GM19455 (cell line): ENCODE measurements around the gene ITSN1.

Source experiments
- ATAC-seq: cut with Tn5 transposase; IDR thresholded peaks from one replicate; pipeline ENCODE4 v1.9.1; 2021; ENCODE audit not compliant: unreplicated experiment

ITSN1 gene

DNA sequence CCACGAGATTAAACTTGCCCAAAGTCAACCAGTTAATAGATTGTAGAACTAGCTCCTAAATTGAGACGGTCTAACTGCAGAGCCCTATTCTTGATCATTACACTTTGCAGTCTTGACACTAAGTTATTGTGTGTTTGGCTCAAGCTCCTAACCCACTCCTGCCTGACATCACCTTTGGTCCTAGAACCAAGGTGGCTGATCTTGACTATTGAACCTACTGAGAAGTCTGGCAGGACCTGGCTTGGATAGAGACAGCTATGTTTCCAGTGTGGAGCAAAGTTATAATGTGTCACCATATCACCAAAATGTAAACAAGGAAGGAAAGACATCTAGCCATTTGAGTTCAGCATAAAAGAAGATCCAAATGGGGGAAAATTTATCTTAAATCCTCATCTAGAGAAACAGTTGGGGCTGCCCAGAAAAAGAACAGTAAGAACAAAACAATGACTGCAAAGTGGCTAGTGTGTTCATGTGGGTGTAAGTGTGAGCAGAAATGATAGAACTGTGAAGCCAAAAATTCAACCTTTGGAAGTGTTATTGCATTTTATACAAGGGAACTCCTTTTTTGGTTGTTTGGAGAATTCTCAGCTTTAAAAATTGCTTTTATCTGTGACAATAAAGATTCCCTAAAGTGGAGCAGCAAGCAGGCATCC, 166.5 kb downstream of the ITSN1 start:
- ATAC-seq = no peak

GRCh38 chr21:33810766-33811165, 168.5 kb downstream of the ITSN1 start:
- no peak for ATAC-seq

DNA sequence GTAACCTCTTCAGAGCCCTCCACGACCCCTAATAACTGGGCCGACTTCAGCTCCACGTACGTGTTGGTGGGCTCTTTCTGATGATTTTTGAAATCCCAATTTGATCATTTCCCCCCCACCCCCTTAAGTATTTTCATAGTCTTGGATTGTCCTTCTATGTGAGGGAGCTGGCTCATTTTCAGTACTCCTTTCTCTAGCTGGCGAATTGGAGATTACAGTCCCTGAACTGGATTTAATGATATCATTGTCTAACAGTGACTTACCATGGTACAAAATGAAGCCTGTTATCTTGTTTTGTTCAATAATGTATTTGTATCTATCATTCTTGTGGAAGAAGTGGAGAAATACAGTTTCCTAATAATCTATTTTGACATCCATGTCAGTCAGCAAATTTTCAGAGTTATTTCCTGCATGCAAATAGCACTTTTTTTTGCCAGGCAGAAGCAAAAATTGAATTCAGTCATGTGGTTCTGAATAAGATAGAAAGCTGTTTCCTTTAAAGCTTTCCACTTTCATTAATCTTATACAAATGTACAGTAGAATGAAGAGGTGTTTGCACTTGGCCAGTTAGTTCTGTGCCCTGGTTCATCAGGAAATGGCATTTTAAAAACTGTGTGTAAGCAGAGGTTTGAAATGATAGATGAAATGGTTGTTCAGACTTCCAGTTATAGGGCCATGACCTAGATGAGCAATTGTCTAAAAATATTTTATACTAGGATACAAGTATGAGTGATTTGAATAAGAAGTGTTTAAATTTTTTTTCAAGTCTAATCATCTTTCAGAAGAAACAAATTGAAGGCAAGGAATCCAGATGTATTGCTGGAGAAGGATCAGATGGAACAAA, 169.1 kb downstream of the ITSN1 start:
- no peak for ATAC-seq

- no peak for ATAC-seq
These were observed 171.6 kb downstream of the ITSN1 start for GRCh38 chr21:33813832-33814365.

DNA sequence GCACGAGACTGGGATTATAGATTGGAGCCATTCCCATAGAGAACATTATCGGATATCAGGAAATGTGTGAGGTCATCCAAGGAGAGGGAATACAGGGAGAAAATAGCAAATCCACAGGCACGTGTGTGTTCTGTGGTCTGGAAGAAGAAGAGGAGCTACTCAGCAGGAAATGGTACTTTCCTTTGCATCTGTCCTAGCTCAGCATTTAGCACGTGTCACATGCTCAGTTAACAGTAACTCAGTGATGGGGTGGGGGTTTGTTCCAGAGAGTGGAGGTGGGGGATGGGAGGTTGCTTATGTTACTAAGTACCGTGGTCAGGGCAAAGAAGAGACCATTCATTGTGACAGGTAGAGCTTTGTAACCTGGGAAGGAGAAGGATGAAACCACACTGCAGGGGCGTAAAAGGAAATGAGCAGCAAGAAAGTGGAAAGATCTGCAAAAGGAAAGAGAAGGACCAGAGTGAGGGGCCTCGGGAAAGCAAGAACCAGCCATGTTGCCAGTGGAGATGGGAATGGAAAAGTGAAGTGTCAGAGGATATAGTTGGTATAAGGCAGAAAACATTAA, 172.9 kb downstream of the ITSN1 start:
- no peak for ATAC-seq

DNA sequence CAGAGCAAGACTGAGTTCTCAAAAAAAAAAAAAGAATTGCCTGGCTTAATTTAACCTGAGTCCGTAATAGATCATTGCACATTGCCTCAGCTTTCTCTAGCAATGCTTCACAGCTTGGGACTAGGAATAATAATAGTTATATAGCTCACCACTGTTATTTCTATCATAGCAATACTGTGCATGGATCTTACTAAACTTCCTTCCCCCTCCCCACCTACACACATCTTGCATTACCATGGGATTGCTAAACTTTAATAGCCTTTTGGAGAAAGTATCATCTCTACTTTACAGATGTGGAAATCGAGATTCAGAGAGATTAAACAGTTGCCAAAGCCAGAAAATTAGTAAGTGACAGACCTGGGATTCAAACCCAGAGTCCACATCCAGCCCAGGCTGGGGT, 173.9 kb downstream of the ITSN1 start:
- ATAC-seq = no peak

GRCh38 chr21:33817138-33817537, 174.8 kb downstream of the ITSN1 start:
- ATAC-seq = no peak

DNA sequence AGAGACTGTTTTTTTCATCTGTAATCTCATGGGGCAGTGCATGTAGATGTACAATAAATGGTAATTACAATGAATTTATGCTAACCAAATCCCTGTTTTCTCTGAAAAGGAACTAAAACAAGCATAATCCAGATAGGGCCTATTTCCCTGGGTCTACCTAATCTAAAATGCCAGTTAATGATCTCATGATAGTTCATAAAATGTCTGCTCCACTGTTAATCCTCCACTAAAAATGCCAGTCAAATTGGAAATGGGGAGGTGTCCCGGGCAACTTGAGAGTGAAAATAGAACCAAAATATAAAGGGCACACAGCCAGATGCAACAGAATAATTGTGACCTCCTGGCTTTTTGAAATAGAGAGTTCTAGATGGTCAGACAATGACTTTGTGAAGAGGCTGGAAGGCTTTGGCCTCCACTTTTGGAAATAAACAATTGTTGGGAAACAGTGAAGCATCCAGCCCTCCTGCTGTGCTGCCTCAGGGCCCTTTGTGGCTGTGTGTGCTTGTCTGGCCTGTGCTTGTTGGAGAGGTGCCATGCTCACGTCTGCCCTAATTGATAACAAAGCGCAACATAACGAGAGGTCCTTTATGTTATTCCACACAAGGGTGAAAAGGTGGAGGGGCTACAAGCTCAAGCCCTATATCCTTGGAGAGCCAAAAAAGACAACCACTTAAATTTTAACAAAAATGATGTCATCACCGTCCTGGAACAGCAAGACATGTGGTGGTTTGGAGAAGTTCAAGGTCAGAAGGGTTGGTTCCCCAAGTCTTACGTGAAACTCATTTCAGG, 175.6 kb downstream of the ITSN1 start:
- no peak for ATAC-seq

DNA sequence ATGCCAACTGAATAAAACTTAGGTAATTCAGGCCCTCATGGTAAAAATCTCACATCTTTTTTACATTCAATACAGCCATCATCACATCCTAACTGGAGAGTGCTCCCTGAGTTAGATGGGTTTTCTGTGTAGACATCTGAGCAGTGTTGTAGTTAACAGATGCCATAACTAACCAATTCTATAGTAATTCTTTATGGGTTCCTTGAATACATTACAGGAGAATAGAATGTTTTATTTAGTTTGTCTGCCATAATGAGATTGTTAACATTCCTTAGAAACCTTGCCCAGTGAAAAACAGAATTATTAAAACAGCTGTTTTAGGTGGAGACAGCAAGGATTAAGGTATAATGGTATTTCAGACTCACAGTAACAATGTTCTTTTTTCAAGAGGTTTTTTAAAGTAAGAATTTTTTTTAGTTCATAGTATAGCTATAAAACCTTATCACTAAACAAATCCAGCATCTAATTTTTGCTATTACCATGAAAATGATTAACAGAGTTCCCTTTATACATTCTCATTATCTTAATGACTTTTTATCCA, 178.0 kb downstream of the ITSN1 start:
- ATAC-seq = no peak

DNA sequence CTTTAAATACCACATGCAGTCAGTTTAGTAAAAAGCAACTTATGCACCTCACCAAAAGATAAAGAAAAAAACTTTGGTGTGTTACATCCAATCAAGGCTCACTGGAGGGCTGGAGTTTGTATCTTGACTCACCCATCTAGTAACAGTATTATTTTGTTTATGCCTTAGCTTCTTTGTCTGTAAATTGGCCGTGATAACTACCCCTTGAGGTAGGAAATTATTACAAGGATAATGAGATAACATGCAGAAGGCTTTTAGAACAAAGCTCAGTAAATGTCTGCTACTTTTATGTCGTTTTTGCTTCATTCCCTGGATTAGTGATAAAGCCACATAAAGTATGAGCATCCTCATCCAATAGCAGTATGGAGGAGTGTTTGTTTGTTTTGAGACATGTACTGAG, 178.5 kb downstream of the ITSN1 start:
- ATAC-seq = no peak

DNA sequence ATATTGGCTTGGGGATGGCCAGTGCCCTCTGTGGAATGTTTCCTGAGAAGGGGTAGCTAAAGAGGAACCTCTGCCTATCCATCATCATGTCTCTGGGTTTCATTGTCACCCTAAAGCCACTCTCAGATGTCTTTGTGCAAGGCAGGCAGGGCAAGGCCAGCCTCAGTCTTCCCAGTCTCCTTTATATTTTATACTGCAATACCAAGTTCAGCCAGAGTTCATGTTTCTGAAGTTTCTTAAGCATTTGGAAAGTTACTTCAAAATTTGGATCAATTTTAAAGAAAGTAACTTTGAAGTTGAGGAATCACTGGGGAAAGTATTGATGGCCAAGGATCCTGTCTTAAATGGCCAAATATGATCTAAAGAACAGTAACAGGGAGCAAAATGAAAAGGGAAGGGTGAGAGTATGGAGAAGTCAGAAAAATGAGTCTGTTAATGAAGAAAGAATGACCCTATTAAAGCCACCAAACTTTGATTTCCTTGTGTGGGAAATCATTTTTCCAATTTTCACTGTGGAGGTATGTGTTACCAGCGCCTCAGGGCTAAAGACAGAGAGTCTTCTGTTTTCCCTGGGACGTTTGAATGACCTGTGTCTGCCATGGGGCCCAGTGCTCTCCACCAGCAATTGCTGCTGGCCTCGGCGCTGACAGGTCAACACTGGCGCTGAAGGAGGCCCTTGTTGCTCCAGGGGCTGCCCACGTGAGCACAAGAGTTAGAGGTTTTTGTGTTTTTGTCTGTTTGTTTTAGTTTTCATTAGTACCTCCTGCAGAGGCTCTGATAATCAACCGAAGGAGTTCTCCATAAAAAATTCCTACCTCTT, 179.4 kb downstream of the ITSN1 start:
- no peak for ATAC-seq

DNA sequence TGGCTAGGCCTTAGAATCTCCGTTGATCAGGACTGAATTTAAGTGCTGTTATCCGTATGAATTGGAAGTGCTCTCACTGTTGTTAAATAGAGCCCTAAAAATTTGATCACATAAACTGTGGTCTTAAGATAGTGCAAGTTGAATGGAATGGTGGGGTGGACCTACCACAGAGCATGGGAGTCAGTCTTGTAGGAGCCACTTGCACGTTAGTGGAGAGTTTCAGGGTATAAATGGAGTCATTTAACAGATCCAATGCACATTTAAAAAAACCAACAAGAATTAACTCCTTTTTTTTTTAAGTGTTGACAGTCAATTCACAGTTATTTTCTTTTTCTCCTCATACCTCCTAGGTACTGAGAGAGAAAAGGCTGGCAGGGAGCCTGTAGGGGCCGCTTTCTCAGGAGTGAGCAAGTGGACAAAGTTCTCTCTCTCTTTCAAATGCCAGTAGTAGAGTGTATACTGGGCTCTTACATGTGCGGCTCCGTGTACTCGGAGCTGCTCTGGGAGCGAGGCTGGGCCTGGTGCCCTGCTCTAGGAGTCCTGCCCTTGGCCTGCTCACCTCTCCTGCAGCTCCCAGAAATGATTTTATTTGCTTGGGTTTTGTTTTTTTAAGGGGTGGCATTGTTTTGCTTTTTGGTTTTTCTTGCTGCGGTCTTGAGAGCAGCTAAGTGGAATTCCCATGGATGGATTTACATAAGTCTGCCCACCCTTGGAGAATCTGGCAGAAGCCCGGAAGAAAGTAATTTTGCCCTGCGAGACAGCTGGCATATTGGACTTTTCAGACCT, 182.0 kb downstream of the ITSN1 start:
- ATAC-seq = no peak

- no peak for ATAC-seq
These were observed 183.1 kb downstream of the ITSN1 start for GRCh38 chr21:33825419-33825818.

- ATAC-seq = no peak
These were observed 183.6 kb downstream of the ITSN1 start for GRCh38 chr21:33825915-33826314.

DNA sequence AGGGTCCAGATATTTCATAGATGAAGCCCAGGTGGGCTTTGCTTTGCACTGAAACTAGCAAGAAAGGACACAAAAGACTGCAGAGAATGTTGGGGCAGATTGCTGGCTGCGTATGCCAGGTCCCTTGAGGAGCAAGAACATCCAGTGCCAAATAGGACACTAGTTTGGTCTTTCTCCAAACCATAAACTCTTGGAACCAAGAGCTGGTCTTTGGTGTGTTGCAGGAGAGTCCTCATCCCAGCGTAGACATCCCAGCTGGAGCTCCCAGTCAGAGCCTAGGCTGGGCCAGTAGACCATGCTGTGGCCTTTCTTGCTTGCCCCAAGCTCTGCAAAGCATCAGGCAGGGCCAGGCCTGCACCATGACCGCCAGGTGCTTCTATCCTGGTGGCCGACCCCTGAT, 185.8 kb downstream of the ITSN1 start:
- ATAC-seq = no peak

GRCh38 chr21:33828577-33828976, 186.3 kb downstream of the ITSN1 start:
- ATAC-seq = no peak

GRCh38 chr21:33829844-33830243, 187.5 kb downstream of the ITSN1 start:
- no peak for ATAC-seq

DNA sequence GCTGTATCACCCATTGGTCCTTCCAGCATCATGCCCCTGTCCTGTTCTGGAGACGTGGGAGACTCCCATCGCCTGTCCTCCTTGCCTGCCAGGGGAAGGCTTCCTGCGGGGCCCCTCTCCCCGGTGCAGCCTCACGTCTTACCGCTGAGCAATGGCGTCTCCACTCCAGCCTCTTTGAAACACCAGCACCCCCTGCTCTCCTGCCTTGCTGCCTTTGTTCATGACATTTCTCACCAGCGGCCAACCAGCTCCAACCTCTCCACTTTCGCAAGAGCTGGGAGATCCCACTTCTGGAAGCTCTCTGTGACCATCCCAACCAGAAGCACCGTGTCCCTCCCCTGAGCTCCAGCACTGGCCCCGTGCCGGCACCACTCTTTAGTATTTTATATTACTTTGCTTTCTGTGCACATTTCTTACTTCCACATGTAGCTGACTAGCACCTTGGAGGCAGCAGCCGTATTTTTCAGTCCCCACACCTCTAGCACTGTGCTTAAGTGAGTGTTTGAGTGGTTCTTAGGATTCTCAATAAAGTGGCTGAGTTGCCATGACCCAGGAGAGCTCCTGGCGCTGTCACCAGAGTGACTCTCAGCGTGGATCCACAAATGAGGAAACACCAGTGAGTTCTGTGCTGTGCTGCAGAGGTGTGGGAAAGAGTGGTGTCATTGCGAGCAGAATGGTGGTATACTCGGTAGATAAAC, 189.8 kb downstream of the ITSN1 start:
- ATAC-seq = no peak
